GM23248 (cell line): ENCODE data around the gene COL13A1.

Experiments
- EZH2 ChIP-seq: fragments of 200-600 bp; sonication (generic); IDR thresholded peaks from 2 replicates; pipeline ENCODE4 v1.6.1; 2018; ENCODE audit warnings: antibody characterized with exemption, mild to moderate bottlenecking; ENCODE audit not compliant: insufficient read depth, poor library complexity, severe bottlenecking
- EZH2phosphoT487 ChIP-seq: fragments of 200-600 bp; sonication (generic); IDR thresholded peaks from 2 replicates; pipeline ENCODE4 v1.6.1; 2018; ENCODE audit warnings: antibody characterized with exemption, moderate library complexity, mild to moderate bottlenecking, low read depth; ENCODE audit not compliant: insufficient read depth

GRCh38 chr10:69854511-69855345, 53.0 kb downstream of the COL13A1 start:
- TF ChIP-seq EZH2: no peak
- no peak for TF ChIP-seq EZH2phosphoT487
